Panc1 (cell line): ENCODE results near the gene CDK14.

Experiments used
- POLR2AphosphoS5 ChIP-seq: IDR thresholded peaks from 2 replicates; pipeline ENCODE4 v1.6.1; 2012; ENCODE audit warnings: mild to moderate bottlenecking, low read depth, low read length, moderate library complexity
- SIN3A ChIP-seq: IDR thresholded peaks from 2 replicates; pipeline ENCODE4 v1.6.1; 2012; ENCODE audit warnings: low read depth, mild to moderate bottlenecking, low read length, moderate library complexity, borderline replicate concordance; ENCODE audit not compliant: insufficient read depth
- TF ChIP-seq, protein P1 (sequence below): fragments of 450-650 bp; IDR thresholded peaks from 2 replicates; pipeline ENCODE4 v1.5.1; 2017; ENCODE audit warnings: mild to moderate bottlenecking
- TF ChIP-seq, protein P2 (sequence below), 2 experiments: IDR thresholded peaks; 2 replicates each; pipeline ENCODE4 v1.6.1; 2011 to 2012; ENCODE audit warnings: low read depth in 2 of 2, control low read depth in 1 of 2, low read length in 1 of 2, mild to moderate bottlenecking in 1 of 2, moderate library complexity in 1 of 2; ENCODE audit not compliant: insufficient read depth in 1 of 2

DNA sequence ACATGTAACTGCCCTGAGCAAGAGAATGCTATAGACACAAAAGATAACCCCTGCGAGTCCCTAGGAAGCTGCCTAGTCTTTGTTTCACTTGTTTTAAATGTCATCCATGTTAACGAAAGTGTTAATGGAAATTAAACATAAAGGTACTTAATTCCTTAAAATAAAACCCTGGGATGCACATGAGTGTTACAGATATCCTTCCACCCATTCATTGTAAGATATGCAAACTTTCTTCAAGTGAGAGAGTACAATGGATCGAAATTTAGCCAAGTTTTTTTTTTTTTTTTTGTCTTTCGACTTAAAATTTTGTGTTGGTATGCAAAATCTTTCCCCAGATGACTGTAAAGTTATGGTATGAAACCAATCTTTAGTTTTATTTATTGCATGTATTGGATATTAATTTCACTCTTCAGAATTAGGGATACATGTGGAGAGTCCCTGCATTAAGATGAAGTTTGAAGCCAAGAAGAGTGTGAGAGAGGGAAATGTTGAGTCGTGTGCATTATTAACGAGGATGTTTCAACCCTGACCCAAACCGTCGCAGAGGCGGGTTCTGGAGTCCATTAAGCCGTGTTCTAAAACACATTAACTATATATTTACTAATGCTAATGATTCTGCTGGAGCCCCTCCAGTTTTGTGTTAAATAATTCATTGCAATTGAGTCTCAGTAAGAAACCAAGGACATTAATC, 1.6 kb downstream of the CDK14 start:
- TF ChIP-seq, protein P1, sequence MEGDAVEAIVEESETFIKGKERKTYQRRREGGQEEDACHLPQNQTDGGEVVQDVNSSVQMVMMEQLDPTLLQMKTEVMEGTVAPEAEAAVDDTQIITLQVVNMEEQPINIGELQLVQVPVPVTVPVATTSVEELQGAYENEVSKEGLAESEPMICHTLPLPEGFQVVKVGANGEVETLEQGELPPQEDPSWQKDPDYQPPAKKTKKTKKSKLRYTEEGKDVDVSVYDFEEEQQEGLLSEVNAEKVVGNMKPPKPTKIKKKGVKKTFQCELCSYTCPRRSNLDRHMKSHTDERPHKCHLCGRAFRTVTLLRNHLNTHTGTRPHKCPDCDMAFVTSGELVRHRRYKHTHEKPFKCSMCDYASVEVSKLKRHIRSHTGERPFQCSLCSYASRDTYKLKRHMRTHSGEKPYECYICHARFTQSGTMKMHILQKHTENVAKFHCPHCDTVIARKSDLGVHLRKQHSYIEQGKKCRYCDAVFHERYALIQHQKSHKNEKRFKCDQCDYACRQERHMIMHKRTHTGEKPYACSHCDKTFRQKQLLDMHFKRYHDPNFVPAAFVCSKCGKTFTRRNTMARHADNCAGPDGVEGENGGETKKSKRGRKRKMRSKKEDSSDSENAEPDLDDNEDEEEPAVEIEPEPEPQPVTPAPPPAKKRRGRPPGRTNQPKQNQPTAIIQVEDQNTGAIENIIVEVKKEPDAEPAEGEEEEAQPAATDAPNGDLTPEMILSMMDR = no peak
- no peak for TF ChIP-seq POLR2AphosphoS5
- TF ChIP-seq, protein P2, sequence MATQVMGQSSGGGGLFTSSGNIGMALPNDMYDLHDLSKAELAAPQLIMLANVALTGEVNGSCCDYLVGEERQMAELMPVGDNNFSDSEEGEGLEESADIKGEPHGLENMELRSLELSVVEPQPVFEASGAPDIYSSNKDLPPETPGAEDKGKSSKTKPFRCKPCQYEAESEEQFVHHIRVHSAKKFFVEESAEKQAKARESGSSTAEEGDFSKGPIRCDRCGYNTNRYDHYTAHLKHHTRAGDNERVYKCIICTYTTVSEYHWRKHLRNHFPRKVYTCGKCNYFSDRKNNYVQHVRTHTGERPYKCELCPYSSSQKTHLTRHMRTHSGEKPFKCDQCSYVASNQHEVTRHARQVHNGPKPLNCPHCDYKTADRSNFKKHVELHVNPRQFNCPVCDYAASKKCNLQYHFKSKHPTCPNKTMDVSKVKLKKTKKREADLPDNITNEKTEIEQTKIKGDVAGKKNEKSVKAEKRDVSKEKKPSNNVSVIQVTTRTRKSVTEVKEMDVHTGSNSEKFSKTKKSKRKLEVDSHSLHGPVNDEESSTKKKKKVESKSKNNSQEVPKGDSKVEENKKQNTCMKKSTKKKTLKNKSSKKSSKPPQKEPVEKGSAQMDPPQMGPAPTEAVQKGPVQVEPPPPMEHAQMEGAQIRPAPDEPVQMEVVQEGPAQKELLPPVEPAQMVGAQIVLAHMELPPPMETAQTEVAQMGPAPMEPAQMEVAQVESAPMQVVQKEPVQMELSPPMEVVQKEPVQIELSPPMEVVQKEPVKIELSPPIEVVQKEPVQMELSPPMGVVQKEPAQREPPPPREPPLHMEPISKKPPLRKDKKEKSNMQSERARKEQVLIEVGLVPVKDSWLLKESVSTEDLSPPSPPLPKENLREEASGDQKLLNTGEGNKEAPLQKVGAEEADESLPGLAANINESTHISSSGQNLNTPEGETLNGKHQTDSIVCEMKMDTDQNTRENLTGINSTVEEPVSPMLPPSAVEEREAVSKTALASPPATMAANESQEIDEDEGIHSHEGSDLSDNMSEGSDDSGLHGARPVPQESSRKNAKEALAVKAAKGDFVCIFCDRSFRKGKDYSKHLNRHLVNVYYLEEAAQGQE (IDR thresholded peaks at IDR 0.05; ENCODE audit: insufficient read depth in 1 of 2, low read depth in 2 of 2, low read length in 1 of 2) = no peak
- TF ChIP-seq SIN3A = no peak
